Uterus (tissue), 4 donors: Measurements from ENCODE around the gene IL3. TPM values are rescaled to one million over a fixed set of nuclear protein-coding genes. Genes with fewer than 3 reads are reported as not detected.

ENCODE experiments used
- DNase-seq, 2 donors: peaks; one replicate each; pipeline ENCODE4 v3.0.0-alpha.2; 2019 to 2020
- H3K27ac ChIP-seq, 2 donors: fragments of 200-600 bp; sonication (generic); 1 replicate in 1 of 2; 2 replicates in 1 of 2; pipeline ENCODE4 v1.5.1; 2016 to 2018
- H3K27me3 ChIP-seq, 2 donors: fragments of 200-600 bp; sonication (generic); one replicate each; pipeline ENCODE4 v1.5.1; 2018 to 2019; ENCODE audit warnings: control low read depth in 1 of 2
- H3K36me3 ChIP-seq, 2 donors: fragments of 200-600 bp; sonication (generic); one replicate each; pipeline ENCODE4 v1.5.1; 2019; ENCODE audit warnings: control low read depth in 1 of 2
- H3K4me1 ChIP-seq, 2 donors: fragments of 200-600 bp; sonication (generic); one replicate each; pipeline ENCODE4 v1.5.1; 2018 to 2019; ENCODE audit warnings: control low read depth in 1 of 2
- H3K4me3 ChIP-seq, 2 donors: fragments of 200-600 bp; sonication (generic); 1 replicate in 1 of 2; 2 replicates in 1 of 2; pipeline ENCODE4 v1.5.1; 2018 to 2019; ENCODE audit warnings: mild to moderate bottlenecking in 1 of 2
- H3K9me3 ChIP-seq, 2 donors: fragments of 200-600 bp; sonication (generic); one replicate each; pipeline ENCODE4 v1.5.1; 2019; ENCODE audit warnings: control low read depth in 1 of 2
- POLR2A ChIP-seq, 2 donors: fragments of 450-650 bp; IDR thresholded peaks; one replicate each; pipeline ENCODE4 v1.6.1; 2016; ENCODE audit warnings: antibody characterized with exemption in 2 of 2, mild to moderate bottlenecking in 1 of 2, moderate library complexity in 1 of 2
- intact Hi-C: fragments of 100-400 bp; cut with DNase I; formaldehyde crosslinking; loops from one replicate; pipeline ENCODE4 v1.15.1; 2023; ENCODE audit warnings: low total_unique reads
- total RNA-seq, 4 donors: library from RNA; depleted of rRNA in 3 of 4; stranded (reverse); fragments of >200 nt in 3 of 4; gene quantifications; one replicate each; pipeline versions ENCODE4 v1.1.0 to v1.2.4, GENCODE V29; 2014 to 2023
- TF ChIP-seq, protein P1 (sequence below), 4 experiments: fragments of 200-600 bp in 2 of 4; fragments of 450-650 bp in 2 of 4; sonication (generic) in 2 of 4; IDR thresholded peaks; one replicate each; pipeline ENCODE4 v1.5.1; 2016 to 2019; ENCODE audit warnings: antibody characterized with exemption in 4 of 4, mild to moderate bottlenecking in 2 of 4, moderate library complexity in 1 of 4
- donor health status: DM: yes; HTN: yes; CAD: no.

IL3 gene
- total RNA-seq, 4 donors from 2014 or later, result not detected

GRCh38 chr5:132013006-132013689, 47.3 kb upstream of the IL3 start:
- no peaks in the 10 kb centered on the region for H3K36me3 ChIP-seq
- DNase-seq, result no peak
- no peak overlapping the region for H3K27ac ChIP-seq
- no peak overlapping the region for H3K4me3 ChIP-seq
- H3K9me3 ChIP-seq, result no peaks in the 10 kb centered on the region
- TF ChIP-seq, protein P1, sequence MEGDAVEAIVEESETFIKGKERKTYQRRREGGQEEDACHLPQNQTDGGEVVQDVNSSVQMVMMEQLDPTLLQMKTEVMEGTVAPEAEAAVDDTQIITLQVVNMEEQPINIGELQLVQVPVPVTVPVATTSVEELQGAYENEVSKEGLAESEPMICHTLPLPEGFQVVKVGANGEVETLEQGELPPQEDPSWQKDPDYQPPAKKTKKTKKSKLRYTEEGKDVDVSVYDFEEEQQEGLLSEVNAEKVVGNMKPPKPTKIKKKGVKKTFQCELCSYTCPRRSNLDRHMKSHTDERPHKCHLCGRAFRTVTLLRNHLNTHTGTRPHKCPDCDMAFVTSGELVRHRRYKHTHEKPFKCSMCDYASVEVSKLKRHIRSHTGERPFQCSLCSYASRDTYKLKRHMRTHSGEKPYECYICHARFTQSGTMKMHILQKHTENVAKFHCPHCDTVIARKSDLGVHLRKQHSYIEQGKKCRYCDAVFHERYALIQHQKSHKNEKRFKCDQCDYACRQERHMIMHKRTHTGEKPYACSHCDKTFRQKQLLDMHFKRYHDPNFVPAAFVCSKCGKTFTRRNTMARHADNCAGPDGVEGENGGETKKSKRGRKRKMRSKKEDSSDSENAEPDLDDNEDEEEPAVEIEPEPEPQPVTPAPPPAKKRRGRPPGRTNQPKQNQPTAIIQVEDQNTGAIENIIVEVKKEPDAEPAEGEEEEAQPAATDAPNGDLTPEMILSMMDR (IDR thresholded peaks at IDR 0.05), result no peak
- TF ChIP-seq POLR2A (IDR thresholded peaks at IDR 0.05), result no peak
- H3K27me3 ChIP-seq, result no peaks in the 10 kb centered on the region
- intact Hi-C loops, result no loop called here
- H3K4me1 ChIP-seq, result peaks cover 0 to 11% of the 10 kb centered on the region in 2 donors

DNA sequence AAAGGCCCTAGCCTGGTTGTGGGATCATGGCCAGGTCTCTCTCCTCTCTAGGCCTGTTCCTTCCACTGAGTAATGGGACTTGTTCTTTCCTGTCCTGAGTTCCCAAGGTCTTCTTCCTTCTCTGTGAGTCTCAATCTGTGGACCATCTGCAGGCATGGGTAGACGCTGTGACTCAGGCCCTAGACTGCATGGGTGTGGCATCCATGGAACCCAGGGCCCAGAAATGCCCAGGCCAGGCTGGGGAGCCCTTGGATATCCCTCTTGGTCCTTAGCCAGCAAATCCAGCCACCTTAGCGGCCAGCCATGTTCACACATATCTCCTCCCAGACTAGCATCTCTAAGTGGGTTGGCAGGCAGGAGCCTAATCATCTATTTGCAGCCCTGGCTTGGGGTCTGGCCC, 46.7 kb upstream of the IL3 start:
- TF ChIP-seq, protein P1 (IDR thresholded peaks at IDR 0.05), result no peak
- no peak for TF ChIP-seq POLR2A (IDR thresholded peaks at IDR 0.05)
- Histone ChIP-seq H3K9me3 (no peaks in the 10 kb centered on the region), H3K4me3 (no peak overlapping the region), H3K4me1 (peaks cover 0 to 11% of the 10 kb centered on the region in 2 donors), H3K36me3 (no peaks in the 10 kb centered on the region), H3K27ac (no peak overlapping the region), H3K27me3 (no peaks in the 10 kb centered on the region)
- intact Hi-C loops, result no loop called here
- DNase-seq, result no peak

DNA sequence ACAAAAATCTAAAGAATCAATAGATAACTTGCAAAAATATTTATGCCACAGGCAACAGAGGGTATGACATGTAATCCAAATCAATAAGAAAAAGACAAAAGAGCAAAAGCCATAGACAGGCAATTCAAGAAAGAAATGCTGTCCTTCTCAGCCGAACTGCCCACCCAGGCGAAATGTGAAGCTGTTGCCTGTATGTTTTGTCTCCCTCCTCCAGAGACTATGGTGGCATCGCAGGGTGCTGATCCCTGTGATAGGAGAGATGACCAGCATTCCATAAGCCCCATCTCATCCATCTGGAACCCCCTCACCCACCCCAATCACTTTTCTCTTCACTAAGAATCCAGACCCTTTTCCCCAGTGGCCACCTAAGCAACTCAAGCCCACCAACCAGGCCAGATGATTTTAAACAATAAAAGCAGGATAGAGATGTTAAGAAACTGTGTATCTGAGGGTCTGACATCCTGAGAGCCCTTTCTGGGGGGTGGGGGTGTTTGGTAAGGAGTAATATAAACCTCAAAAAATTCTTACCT, 43.7 kb upstream of the IL3 start:
- Histone ChIP-seq H3K4me3 (no peak overlapping the region), H3K9me3 (no peaks in the 10 kb centered on the region), H3K27ac (no peak overlapping the region), H3K27me3 (no peaks in the 10 kb centered on the region), H3K4me1 (peaks cover 0 to under 1% of the 10 kb centered on the region in 2 donors), H3K36me3 (no peaks in the 10 kb centered on the region)
- DNase-seq, result no peak
- intact Hi-C loops, result no loop called here
- TF ChIP-seq, protein P1 (IDR thresholded peaks at IDR 0.05), result no peak
- TF ChIP-seq POLR2A (IDR thresholded peaks at IDR 0.05), result no peak

GRCh38 chr5:132017316-132017715, 43.1 kb upstream of the IL3 start:
- H3K36me3 ChIP-seq, result no peaks in the 10 kb centered on the region
- no peak overlapping the region for H3K27ac ChIP-seq
- H3K9me3 ChIP-seq, result no peaks in the 10 kb centered on the region
- H3K4me1 ChIP-seq, result no peaks in the 10 kb centered on the region
- TF ChIP-seq POLR2A (IDR thresholded peaks at IDR 0.05), result no peak
- TF ChIP-seq, protein P1 (IDR thresholded peaks at IDR 0.05), result no peak
- no peak overlapping the region for H3K4me3 ChIP-seq
- DNase-seq, result no peak
- intact Hi-C loops, result no loop called here
- H3K27me3 ChIP-seq, result no peaks in the 10 kb centered on the region

DNA sequence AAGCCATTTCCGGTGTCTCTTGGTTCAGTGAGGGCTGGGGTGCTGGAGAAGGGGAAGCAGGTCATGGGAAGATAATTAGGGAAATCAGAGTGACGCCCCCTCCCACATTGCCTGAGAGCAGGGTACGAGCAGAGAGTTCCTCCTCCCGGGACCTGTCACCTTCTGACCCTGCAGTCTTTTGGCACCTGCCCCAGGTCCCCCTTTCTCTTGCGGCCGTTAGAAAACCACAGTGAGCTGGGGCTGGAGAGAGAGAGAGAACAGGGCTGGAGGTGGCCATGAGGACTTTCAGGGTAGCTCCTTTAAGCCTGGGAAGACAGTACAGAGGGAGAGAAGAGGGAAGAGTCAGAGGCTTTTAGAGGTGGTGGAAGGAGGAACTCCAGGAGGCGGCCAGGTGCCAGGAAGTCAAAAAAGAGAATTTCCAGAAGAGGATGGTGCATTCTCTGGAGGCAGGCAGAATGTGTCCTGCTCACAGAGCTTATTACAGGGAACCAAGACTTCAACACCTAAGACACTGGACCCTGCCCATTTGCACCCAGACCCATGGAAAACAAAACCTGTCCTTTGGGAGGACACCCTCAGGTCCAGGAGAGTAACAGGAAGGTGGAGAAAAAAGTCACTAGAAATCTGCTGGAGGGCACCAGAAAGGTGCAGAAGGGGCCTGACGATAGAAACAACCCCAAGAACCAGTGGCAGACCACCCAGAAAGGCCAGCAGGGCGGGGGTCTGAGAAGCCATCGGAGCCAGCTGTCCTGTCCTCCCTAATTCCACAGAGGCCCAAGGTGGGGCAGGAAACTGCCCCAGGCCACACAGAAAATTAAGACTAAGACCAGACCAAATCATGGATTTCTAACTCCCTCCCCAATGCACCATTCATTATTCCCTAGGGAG, 42.5 kb upstream of the IL3 start:
- Histone ChIP-seq H3K27me3 (no peaks in the 10 kb centered on the region), H3K4me3 (no peak overlapping the region), H3K4me1 (no peaks in the 10 kb centered on the region), H3K27ac (no peak overlapping the region), H3K36me3 (no peaks in the 10 kb centered on the region), H3K9me3 (no peaks in the 10 kb centered on the region)
- DNase-seq, result no peak
- intact Hi-C loops, result no loop called here
- TF ChIP-seq POLR2A (IDR thresholded peaks at IDR 0.05), result no peak
- TF ChIP-seq, protein P1 (IDR thresholded peaks at IDR 0.05), result no peak
